SJSA1 (cell line): ENCODE results near the gene ACTG1. TPM values are rescaled to one million over a fixed set of nuclear protein-coding genes. Genes with fewer than 3 reads are reported as not detected.

ENCODE experiments used
- DNase-seq, 2 experiments: peaks; one replicate each; pipeline ENCODE4 v3.0.0-alpha.2; 2015 to 2020; ENCODE audit warnings: low spot score in 2 of 2, low read depth in 1 of 2
- H3K27ac ChIP-seq: fragments of 250-450 bp; sonication (Bioruptor Pico); 2 replicates; pipeline ENCODE4 v1.5.1; 2020; ENCODE audit warnings: mild to moderate bottlenecking, moderate library complexity
- H3K27me3 ChIP-seq: fragments of 250-450 bp; sonication (Bioruptor Pico); replicated peaks from 2 replicates; pipeline ENCODE4 v1.5.1; 2020; ENCODE audit warnings: mild to moderate bottlenecking, moderate library complexity
- H3K36me3 ChIP-seq: fragments of 250-450 bp; sonication (Bioruptor Pico); 2 replicates; pipeline ENCODE4 v1.5.1; 2020; ENCODE audit warnings: mild to moderate bottlenecking
- H3K4me1 ChIP-seq: fragments of 250-450 bp; sonication (Bioruptor Pico); replicated peaks from 2 replicates; pipeline ENCODE4 v1.6.1; 2021; ENCODE audit warnings: mild to moderate bottlenecking
- H3K4me3 ChIP-seq: fragments of 250-450 bp; sonication (Bioruptor Pico); 2 replicates; pipeline ENCODE4 v1.5.1; 2020; ENCODE audit warnings: mild to moderate bottlenecking
- H3K9me3 ChIP-seq: fragments of 250-450 bp; sonication (Bioruptor Pico); replicated peaks from 2 replicates; pipeline ENCODE4 v1.5.1; 2020; ENCODE audit warnings: mild to moderate bottlenecking
- total RNA-seq: library from RNA; depleted of rRNA; stranded (reverse); fragments of >200 nt; shearing (Covaris generic); gene quantifications from 2 replicates; pipeline ENCODE4 v1.2.3, GENCODE V29; 2014

ACTG1 gene
- total RNA-seq, 1 experiment from 2014 or later: 9,784 TPM

DNA sequence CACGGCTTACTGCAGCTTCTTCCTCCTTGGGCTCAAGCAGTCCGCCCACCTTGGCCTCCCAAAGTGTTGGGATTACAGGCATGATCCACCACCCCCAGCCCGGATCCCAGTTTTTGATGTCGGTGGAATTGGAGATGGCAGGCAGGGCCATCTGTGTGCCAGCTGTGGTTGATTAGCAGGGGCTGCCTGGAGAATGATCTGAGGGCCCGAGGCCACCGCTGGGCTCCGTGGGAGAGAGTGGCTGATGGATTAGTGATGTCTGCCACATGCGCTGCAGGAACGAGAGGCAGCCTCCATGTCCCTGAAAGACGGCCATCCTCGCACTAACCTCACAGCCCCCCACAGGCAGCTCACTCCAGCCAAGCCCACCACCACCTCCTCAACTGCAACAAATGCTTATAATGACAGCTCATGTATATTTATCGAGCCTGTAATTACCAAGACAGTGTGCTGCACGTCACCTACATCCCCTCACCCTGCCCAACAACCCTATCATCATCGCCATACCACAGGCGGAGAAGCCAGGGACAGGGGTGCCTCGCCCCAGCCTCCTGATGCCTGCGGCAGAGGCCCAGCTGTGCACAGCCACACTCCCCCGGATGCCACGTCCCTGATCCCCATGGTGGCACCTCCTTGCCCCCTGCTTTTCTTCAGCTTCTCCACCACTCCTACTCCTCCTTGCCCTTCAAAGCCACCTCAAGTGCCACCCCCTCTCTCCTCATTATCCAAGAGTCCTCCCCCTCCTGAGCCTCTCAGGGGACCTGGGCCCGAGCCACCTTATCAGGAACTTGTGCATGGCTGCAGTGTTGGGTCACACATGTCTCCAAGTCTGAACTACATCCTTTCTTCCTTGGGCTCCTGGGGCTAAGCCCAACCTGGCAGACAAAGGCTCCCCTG, 33.2 kb downstream of the ACTG1 start:
- H3K4me3 ChIP-seq: no peak overlapping the region

DNA sequence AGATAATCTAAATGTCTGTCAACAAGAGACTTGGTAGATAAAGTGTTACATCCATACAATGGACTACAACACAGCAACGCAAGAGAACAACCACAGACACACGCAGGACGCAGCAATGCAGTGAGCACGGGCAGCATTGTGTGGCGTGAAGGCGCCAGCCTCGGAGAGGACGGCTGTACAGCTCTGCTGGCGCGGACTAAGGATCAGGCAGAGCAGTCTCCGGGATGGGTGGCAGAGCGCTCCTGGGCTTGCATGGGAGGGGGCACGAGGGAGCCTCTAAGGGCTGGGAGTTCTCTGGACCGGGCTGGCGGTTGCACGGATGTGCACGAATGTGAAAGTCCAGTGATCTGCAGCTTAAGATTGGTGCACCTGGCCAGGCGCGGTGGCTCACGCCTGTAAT, 34.5 kb downstream of the ACTG1 start:
- Histone ChIP-seq H3K4me1 (peaks cover 28% of the 10 kb centered on the region), H3K9me3 (peaks cover 8% of the 10 kb centered on the region), H3K4me3 (no peak overlapping the region), H3K36me3 (no peaks in the 10 kb centered on the region), H3K27me3 (no peaks in the 10 kb centered on the region), H3K27ac (no peak overlapping the region)
- DNase-seq: no peak

More for the DNA sequence above, 33.2 kb downstream of the ACTG1 start:
- H3K27me3 ChIP-seq: no peaks in the 10 kb centered on the region
- H3K4me1 ChIP-seq: peaks cover 35% of the 10 kb centered on the region
- no peak overlapping the region for H3K27ac ChIP-seq
- no peaks in the 10 kb centered on the region for H3K36me3 ChIP-seq
- no peak for DNase-seq
- H3K9me3 ChIP-seq: peaks cover 8% of the 10 kb centered on the region

DNA sequence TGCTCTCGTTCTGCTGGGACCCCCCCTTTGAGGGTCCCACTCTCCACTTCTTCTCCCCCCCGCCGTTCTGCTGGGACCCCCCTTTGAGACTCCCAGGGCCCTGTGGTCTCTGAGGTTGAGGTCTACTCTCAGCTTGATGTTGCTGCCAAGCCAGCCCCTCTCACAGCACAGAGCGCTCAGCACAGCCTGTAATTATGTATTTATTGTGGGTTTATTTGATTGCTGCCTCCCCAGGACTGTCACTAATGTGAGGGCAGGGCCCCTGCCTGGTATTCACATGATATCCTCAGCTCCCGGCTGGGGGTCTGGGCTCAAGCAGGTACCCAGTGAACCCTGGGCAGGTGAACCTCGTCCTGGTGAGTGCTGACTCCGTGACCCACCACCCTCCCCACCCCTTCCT, 35.4 kb downstream of the ACTG1 start:
- H3K9me3 ChIP-seq: peaks cover 8% of the 10 kb centered on the region
- DNase-seq: no peak
- no peak overlapping the region for H3K27ac ChIP-seq
- H3K36me3 ChIP-seq: no peaks in the 10 kb centered on the region
- no peaks in the 10 kb centered on the region for H3K27me3 ChIP-seq
- H3K4me1 ChIP-seq: peaks cover 28% of the 10 kb centered on the region
- no peak overlapping the region for H3K4me3 ChIP-seq

DNA sequence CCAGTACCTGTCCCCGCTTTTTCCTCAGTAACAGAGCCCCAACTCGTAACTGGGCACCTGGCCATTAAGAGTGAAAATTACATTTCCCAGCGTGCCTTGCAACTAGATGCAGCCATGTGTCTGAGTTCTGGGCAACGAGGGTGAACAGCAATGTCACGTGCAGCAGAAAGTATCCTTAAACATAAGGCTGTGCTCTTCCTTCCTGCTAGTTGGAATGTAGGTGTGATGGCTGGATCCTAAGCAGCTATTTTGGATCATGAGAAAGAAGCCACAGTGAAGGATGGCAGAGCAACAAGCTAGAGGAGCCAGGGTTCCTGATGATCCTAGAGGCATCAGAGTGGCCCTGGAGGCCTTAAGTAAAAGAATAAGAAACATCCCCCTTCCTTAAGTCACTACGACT, 36.0 kb downstream of the ACTG1 start:
- no peak overlapping the region for H3K4me3 ChIP-seq

DNA sequence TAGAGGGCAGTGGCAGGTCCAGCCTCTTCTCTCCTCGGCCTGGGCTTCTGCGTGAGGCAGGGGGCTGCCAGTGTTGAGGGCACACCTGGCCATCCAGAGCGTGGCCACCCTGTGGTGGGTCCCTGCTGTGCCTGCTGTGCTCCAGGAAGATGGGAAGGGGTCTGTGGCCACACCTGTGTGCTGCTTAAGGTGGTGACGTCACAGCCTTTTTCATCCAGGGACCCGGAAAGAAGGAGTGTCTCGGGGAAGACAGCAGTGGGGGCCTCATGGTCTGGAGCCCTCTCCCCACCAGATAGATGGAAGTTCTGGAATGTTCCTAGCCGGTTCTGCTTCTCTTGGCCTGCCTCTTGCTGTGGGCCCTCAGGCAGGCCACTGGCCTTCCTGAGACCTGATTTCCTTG, 36.5 kb downstream of the ACTG1 start:
- peaks cover 26% of the 10 kb centered on the region for H3K4me1 ChIP-seq
- no peak for DNase-seq
- no peak overlapping the region for H3K4me3 ChIP-seq
- H3K36me3 ChIP-seq: no peaks in the 10 kb centered on the region
- no peaks in the 10 kb centered on the region for H3K27me3 ChIP-seq
- peaks cover 3% of the 10 kb centered on the region for H3K9me3 ChIP-seq
- H3K27ac ChIP-seq: no peak overlapping the region

More for the DNA sequence above, 36.0 kb downstream of the ACTG1 start:
- DNase-seq: no peak
- Histone ChIP-seq H3K27me3 (no peaks in the 10 kb centered on the region), H3K27ac (no peak overlapping the region), H3K36me3 (no peaks in the 10 kb centered on the region), H3K4me1 (peaks cover 31% of the 10 kb centered on the region), H3K9me3 (peaks cover 8% of the 10 kb centered on the region)

DNA sequence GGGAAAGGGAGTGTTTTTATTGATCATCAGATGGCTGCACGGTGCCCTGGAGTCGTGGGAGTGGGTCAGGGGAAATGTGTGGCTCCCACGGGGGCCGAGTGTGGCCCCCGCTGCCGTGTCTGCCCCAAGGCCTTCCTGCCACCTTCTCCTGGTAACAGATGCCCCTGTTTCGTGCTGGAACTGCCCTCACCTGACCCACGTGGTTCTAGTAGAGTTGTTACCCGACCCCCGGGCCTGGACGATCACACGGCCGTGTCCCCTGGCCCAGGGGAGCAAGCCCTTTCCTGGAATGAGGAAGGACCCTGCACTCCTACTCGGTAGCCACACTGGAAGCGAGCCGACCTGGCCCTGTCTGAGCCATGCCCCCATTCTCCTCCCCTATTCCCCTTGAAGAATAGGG, 37.6 kb downstream of the ACTG1 start:
- no peaks in the 10 kb centered on the region for H3K27me3 ChIP-seq
- no peaks in the 10 kb centered on the region for H3K36me3 ChIP-seq
- H3K27ac ChIP-seq: no peak overlapping the region
- H3K9me3 ChIP-seq: no peaks in the 10 kb centered on the region
- no peak for DNase-seq
- H3K4me1 ChIP-seq: peaks cover 15% of the 10 kb centered on the region
- H3K4me3 ChIP-seq: no peak overlapping the region

DNA sequence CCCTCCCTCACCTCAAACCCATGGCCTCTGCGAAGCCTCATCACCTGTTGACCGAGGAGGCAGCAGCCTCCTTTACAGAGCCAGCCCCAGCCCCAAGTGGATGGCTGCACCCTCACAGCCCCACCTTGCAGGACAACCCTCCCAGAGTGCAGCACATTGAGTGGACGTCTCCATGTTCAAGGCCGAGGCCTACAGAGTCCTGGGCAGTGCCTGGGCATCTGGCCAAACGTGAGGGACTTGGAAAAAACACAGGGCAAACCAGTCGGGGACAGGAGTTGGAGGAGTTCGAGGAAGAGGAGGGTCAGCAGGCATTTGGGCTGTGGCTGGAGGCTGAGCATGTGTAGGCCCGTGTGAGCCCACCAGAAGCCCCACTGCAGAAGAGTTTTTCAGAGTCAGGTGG, 39.6 kb downstream of the ACTG1 start:
- DNase-seq: no peak
- H3K4me1 ChIP-seq: peaks cover 11% of the 10 kb centered on the region
- no peaks in the 10 kb centered on the region for H3K27me3 ChIP-seq
- H3K4me3 ChIP-seq: no peak overlapping the region
- H3K27ac ChIP-seq: no peak overlapping the region
- H3K36me3 ChIP-seq: no peaks in the 10 kb centered on the region
- H3K9me3 ChIP-seq: no peaks in the 10 kb centered on the region

DNA sequence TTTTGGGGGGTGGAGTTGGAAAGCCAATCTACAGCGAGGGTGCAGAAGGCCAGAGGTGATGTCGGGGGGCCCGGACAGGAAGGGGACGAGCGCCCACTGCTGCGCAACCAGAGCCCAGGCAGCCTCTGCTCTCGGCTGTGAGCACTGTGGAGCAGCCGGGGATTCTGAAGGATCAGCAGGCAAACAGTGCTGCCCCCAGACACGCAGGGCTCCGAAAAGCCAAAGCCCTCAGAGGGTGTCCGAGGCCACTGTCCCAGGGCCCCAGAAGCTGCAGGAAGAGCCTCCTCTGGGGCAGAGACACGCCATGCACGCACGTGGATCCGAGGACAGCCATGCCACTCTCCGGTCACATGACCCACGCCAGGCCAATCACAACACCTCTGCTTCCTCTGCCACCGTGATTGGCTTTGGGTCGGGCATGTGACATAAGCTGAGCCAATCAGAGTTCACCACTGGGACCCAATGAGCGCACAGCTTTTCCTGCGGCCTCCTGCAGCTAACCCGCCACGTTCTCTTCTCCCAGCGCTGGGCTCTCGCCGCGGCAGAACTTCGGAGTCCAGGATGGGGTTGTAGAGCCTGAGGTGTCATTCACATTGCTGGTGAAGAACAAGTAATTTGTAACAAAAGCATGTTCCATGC, 40.7 kb downstream of the ACTG1 start:
- DNase-seq: peak; percentile 60 to 79
- peaks cover 7% of the 10 kb centered on the region for H3K4me1 ChIP-seq
- no peaks in the 10 kb centered on the region for H3K36me3 ChIP-seq
- H3K27me3 ChIP-seq: no peaks in the 10 kb centered on the region
- H3K4me3 ChIP-seq: no peak overlapping the region
- no peak overlapping the region for H3K27ac ChIP-seq
- H3K9me3 ChIP-seq: no peaks in the 10 kb centered on the region

DNA sequence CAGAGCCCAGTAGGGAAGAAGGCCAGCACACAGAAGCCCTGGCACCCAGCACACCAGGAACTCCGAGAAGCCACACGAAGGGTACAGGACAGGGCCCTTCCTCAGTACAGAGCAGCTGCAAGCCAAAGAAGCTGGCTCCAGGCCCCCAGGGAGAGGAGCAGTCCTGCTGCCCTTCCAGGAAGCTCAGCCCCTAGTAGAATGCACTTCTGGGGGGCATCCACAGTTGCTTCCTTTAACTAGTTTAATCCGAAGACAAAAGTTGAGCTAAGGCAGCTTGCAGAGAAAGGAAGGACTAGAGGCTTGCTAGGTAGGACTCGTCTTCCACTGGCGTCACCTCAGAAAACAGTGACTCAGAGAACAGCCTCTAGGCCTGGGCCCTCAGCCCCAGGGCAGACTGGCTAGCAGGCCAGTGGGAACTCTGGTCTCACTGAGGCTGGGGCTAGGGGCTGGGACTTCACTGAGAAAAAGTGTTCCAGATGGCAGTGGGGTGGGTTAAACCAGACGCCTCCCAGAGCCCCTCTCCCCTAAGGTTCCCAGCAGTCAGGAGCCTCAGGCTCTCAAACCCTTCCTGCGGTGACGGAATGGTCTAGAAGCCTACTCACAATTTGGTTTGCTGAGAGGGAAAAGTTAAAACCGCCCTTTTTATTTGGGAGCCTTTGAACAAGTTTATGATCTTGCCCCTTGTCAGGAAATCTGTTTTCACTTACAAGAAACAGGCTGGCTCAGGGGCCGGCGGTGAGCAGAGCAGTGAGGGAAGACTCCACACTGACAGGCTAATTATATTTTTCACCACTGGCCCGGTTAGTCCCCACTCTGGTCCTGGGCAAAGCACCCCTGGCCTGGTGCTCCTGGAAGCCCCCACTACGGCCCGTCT, 41.4 kb downstream of the ACTG1 start:
- H3K4me3 ChIP-seq: no peak overlapping the region
- no peak for DNase-seq

DNA sequence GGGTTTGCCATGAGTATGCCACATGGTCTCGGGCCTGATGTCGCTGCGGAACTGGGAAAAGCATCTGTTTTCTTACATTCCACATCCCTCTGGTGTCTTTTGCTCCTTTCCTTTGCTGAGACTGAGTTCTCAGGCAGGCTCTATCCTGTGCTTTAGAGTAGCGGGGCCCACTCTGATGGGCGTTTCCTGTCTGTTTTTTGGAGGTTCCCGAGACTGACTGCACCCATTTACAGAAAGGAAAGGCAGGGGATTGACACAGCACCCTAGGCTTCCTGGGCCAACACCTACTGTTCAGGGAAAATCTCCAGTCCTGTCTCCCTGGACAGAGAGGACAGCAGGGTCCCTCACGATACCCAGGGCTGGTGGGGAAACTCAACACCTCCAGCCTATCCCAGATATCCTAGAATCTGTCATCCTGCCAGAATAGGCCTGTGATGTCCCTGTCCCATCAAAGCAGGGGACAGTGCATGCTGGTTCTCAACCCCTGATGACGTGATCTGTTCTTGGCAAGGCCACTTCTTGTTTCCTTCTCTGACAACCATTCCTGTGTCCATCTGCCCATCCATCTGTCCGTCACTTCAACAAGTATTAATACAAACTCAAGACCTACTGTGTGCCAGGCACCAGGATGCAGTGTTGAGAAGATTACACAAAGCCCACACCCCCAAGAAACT, 42.2 kb downstream of the ACTG1 start:
- Histone ChIP-seq H3K4me3 (no peak overlapping the region), H3K27ac (no peak overlapping the region), H3K4me1 (peaks cover 7% of the 10 kb centered on the region), H3K9me3 (no peaks in the 10 kb centered on the region), H3K36me3 (no peaks in the 10 kb centered on the region), H3K27me3 (no peaks in the 10 kb centered on the region)
- DNase-seq: no peak

More for the DNA sequence above, 41.4 kb downstream of the ACTG1 start:
- Histone ChIP-seq H3K9me3 (no peaks in the 10 kb centered on the region), H3K36me3 (no peaks in the 10 kb centered on the region), H3K27ac (no peak overlapping the region), H3K4me1 (peaks cover 7% of the 10 kb centered on the region), H3K27me3 (no peaks in the 10 kb centered on the region)

DNA sequence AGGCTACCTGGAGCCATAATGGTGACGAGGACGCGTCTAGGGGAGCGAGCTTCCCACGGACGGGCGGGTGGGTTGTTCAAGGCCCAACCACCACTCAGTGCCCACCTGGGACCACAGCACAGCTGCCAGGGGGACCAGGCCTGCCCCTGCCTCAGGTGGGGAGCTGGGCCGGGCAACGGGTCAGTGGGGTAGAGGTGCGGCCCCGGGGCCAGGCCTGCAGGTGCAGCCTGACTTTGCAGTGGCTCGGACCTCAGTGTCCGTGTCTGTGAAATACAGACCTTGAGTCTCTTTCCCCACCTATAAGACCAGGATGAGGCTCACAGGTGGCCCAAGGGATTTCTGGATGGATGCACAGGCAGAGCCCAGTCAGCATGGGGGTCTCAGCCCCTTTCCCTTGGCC, 43.3 kb downstream of the ACTG1 start:
- Histone ChIP-seq H3K36me3 (no peaks in the 10 kb centered on the region), H3K27ac (no peak overlapping the region), H3K4me3 (no peak overlapping the region), H3K4me1 (peaks cover 7% of the 10 kb centered on the region), H3K27me3 (no peaks in the 10 kb centered on the region), H3K9me3 (no peaks in the 10 kb centered on the region)
- no peak for DNase-seq

DNA sequence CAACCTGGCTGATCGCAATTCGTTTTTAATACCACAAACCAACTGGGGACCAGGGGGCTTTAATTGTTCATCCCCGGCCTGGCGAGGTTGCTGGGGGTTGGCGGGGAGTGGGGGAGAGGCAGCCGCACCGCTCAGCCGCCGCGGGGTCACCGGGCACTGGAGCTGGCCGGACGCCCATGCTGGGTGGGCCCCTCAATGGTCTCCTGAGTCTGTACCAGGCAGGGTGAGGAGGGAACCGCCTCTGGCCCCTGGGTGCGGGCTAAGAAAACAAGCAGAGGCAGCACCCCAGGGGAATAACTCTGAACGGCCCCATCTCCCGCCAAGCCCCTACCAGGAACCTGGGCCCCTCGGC, 43.9 kb downstream of the ACTG1 start:
- H3K4me3 ChIP-seq: no peak overlapping the region
- H3K27me3 ChIP-seq: no peaks in the 10 kb centered on the region
- no peaks in the 10 kb centered on the region for H3K36me3 ChIP-seq
- peaks cover 7% of the 10 kb centered on the region for H3K4me1 ChIP-seq
- H3K9me3 ChIP-seq: no peaks in the 10 kb centered on the region
- H3K27ac ChIP-seq: no peak overlapping the region
- DNase-seq: no peak

DNA sequence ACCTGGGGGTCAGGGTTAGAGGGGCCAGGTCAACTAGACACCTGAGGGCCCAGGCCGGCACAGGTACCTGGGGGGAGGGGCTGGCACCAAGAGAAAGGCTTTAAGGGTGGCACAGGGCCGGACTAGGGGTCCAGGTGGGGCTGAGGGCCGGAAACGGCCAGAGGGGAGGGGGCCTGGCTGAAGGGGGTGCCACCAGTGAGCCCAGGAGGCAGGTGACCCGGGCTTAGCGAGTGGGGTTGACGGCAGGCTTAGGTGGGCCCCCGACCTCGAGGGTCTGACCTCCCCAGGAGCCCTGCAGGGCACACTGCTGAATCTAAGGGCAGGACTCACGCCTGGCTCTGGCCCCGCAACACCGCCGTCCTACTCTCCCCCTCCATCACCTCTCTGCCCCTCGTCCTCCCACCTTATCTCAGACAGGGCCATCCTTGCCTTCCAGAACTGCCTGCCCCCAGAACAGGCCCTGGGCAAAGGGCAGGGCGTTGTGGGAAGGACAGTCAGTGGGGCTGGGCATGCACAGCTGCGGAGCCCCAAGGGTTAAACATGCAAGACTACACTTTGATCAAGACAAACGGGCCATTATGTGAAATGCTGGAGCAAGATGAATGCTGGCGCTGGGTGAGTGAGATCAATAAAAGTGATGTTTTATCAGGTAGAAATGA, 44.4 kb downstream of the ACTG1 start:
- H3K27me3 ChIP-seq: no peaks in the 10 kb centered on the region
- H3K27ac ChIP-seq: no peak overlapping the region
- no peak for DNase-seq
- no peak overlapping the region for H3K4me3 ChIP-seq
- no peaks in the 10 kb centered on the region for H3K9me3 ChIP-seq
- peaks cover 7% of the 10 kb centered on the region for H3K4me1 ChIP-seq
- H3K36me3 ChIP-seq: no peaks in the 10 kb centered on the region
